Ishikawa (cell line): Measurements from ENCODE around the gene EEF1AKMT1.

Experiments used
- CEBPB ChIP-seq: IDR thresholded peaks from 2 replicates; pipeline ENCODE4 v1.6.1; 2012
- CREB1 ChIP-seq: IDR thresholded peaks from 2 replicates; pipeline ENCODE4 v1.6.1; 2012; ENCODE audit warnings: low read depth
- EGR1 ChIP-seq: IDR thresholded peaks from 2 replicates; pipeline ENCODE4 v1.6.1; 2012
- EP300 ChIP-seq: IDR thresholded peaks from 2 replicates; pipeline ENCODE4 v1.6.1; 2012; ENCODE audit warnings: borderline replicate concordance
- FOXM1 ChIP-seq: IDR thresholded peaks from 2 replicates; pipeline ENCODE4 v1.6.1; 2012; ENCODE audit warnings: low read depth, borderline replicate concordance
- NFIC ChIP-seq: IDR thresholded peaks from 2 replicates; pipeline ENCODE4 v1.6.1; 2012
- RAD21 ChIP-seq: IDR thresholded peaks from 2 replicates; pipeline ENCODE4 v1.6.1; 2012; ENCODE audit warnings: low read depth
- REST ChIP-seq: IDR thresholded peaks from 2 replicates; pipeline ENCODE4 v1.6.1; 2012; ENCODE audit warnings: low read depth, mild to moderate bottlenecking
- TAF1 ChIP-seq: IDR thresholded peaks from 2 replicates; pipeline ENCODE4 v1.6.1; 2012; ENCODE audit warnings: low read depth, mild to moderate bottlenecking
- TCF12 ChIP-seq: IDR thresholded peaks from 2 replicates; pipeline ENCODE4 v1.6.1; 2012; ENCODE audit warnings: low read depth
- TEAD4 ChIP-seq: IDR thresholded peaks from 2 replicates; pipeline ENCODE4 v1.6.1; 2012
- USF1 ChIP-seq: IDR thresholded peaks from 2 replicates; pipeline ENCODE4 v1.6.1; 2012
- YY1 ChIP-seq: IDR thresholded peaks from 2 replicates; pipeline ENCODE4 v1.6.1; 2012; ENCODE audit warnings: low read depth
- ZBTB7A ChIP-seq: IDR thresholded peaks from 2 replicates; pipeline ENCODE4 v1.6.1; 2012; ENCODE audit warnings: low read depth
- TF ChIP-seq, protein P1 (sequence below): IDR thresholded peaks from 2 replicates; pipeline ENCODE4 v1.6.1; 2012

EEF1AKMT1 gene

DNA sequence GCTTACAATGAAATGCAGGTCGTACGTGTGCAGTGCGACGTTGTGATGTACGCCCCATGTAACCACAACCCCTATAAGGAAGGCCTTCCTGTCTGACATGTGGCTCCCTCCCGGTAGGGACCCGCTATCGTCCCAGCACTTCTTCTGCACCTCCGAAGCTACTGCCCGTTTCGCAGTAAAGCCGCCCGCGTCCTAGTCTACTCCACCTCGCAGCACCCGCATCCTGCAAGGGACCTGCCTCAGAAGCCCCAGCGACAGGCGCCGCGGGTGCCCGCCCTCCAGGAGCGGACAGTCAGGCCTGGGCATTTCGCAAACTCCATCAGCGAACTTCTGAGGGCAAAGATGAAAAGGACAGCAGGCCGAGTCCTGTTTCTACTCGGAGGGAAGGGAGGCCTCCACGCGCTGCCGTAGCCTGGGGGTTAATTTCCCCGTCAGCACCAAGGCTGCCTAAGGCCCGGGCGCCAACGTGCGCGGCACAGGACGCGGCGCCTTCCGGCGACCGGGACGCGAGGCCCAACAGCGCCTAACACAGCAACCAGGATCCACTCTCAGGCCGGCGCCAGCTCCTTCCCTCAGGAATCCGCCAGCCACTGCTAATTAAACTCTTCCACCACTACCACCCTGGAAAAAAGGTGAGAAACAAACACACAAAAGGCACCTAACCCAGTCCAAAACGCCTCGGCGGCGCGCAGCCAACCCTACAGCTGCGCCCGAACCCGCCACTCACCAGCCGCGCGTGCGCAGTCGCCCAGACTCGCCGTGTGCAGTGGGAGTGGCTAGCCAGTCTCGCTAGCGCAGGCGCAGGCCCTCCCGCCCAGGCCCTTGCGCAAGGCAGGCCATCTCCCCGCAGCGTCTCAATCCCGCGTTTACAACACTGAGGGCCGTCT is at the start of gene EEF1AKMT1:
EEF1AKMT1 (minus strand) TSS at position 768 of the 887 bp plus-strand sequence. CDS start 16,363 bp downstream, outside the sequence.
- TF ChIP-seq, protein P1, sequence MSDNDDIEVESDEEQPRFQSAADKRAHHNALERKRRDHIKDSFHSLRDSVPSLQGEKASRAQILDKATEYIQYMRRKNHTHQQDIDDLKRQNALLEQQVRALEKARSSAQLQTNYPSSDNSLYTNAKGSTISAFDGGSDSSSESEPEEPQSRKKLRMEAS, result peak; percentile 93
- TF ChIP-seq CEBPB (peak; percentile 99), TAF1 (peak; percentile 62), TEAD4 (no peak; the same call in 1 of the 2 replicates), EGR1 (no peak), CREB1 (no peak), TCF12 (peak; percentile 61), FOXM1 (no peak), REST (no peak), EP300 (no peak), NFIC (peak; percentile 20; the same call in 1 of the 2 replicates), USF1 (0 out of 2 replicates have a peak, but pooled peaks have one; percentile 25), ZBTB7A (no peak), RAD21 (no peak), YY1 (no peak)

- TF ChIP-seq NFIC, result no peak
- no peak for TF ChIP-seq FOXM1
Measured at GRCh38 chr13:20823071-20823470, 49.3 kb upstream of the EEF1AKMT1 start.

DNA sequence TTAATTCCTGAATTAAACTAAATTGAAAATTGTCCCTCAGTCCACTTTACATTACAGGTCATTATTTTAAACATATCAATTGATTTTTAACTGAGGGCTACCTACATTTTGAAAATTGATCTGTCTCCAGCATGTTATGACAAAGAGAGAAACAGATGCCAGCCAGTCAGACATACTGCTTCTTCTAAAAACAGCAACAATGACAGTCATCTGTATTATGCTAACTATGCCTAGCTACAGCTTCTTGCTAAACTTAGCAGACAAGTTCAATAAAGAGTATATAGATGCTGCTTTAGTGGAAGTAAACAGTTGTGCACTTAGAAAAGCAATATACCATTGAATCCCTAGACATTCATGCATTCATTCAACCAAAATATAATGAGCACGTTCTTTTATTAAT is 48.6 kb upstream of the EEF1AKMT1 start:
- TF ChIP-seq EGR1 (no peak), REST (no peak), FOXM1 (no peak), NFIC (no peak), USF1 (no peak), RAD21 (no peak), TCF12 (no peak), CREB1 (no peak), CEBPB (no peak), YY1 (no peak), TAF1 (no peak), TEAD4 (no peak)
- TF ChIP-seq, protein P1, result no peak

DNA sequence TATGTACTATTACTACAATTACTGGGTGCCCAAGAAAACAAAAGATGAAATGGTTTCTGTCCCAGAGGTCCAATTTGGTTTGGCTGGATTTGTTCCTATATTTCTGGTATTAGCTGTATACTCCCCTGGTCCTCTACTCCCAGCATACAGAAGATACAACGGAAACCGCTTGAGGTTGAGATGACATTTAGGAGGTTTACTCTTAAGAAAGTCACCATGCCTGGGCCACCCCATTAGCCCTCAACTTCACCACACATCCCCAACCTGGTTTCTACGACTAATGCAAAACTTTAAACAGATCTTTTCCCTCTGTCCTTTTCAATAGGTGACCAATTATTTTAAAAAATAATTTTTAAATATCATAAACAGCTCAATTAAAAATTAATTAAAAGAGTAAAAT is 46.0 kb upstream of the EEF1AKMT1 start:
- no peak for TF ChIP-seq REST
- no peak for TF ChIP-seq CEBPB
- TF ChIP-seq YY1, result no peak
- TF ChIP-seq TAF1, result no peak
- TF ChIP-seq ZBTB7A, result no peak
- TF ChIP-seq TCF12, result no peak
- no peak for TF ChIP-seq NFIC
- no peak for TF ChIP-seq CREB1
- TF ChIP-seq TEAD4, result no peak
- no peak for TF ChIP-seq EP300
- TF ChIP-seq, protein P1, result no peak
- TF ChIP-seq RAD21, result no peak
- no peak for TF ChIP-seq FOXM1
- TF ChIP-seq EGR1, result no peak
- no peak for TF ChIP-seq USF1
